ENCODE measurements around the gene PROCR.
"Not testable (repeated sequence)": the region's sequence is repeated elsewhere in the genome, so short reads cannot be mapped to it uniquely, and the experiment has no call there.

The PROCR gene

GRCh38 chr20:35171753-35172433 is at the start of gene PROCR:
Gene PROCR (plus strand): TSS chr20:35172072. CDS start chr20:35172155, 83 bp downstream.
- no peak for DNase-seq

- no peak for DNase-seq
Measured at GRCh38 chr20:35122756-35123405, 49.0 kb upstream of the PROCR start.

DNA sequence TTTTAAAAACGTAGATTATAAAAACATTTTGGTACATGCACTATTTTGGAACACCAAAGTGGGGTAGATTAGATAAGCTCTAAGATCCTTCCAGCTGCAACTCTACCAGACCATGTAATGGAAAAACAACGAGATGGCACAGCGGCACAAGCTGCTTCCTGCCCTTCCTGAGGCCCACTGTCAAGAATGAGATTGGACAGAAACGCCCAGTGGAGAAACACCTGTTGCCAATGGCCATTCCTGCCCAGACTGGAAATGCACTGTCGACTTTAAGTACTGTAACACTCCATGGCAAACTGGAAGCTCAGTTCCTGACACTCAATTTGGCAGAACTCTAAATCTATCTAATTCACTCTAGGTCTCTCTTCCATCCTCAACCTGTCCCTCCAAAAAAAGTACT is 46.1 kb upstream of the PROCR start:
- no peak for DNase-seq

- DNase-seq: no peak
Measured at GRCh38 chr20:35129647-35130069, 42.2 kb upstream of the PROCR start.

- no peak for DNase-seq
Measured at GRCh38 chr20:35131934-35132333, 39.9 kb upstream of the PROCR start.

- DNase-seq: no peak
Measured at GRCh38 chr20:35133031-35133430, 38.8 kb upstream of the PROCR start.

DNA sequence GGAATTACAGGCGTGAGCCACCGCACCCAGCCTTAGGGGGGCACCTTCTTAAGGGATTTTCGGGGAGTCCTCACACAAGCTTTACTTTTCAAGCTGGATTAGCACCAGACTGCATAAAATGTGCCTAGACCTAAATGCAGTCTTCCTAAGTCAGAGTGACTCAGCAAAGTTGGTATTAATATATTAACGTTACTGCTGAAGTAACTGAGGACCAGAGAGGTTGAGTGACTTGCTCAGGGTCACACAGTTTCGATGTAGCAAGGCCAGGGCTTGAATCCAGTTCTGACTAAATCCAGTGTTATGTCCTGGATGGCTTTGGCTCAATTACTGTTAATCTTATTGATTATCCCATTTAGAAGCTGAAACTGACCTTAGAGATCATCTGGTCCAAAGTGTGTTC is 38.1 kb upstream of the PROCR start:
- no peak for DNase-seq

- DNase-seq: no peak
Measured at GRCh38 chr20:35134472-35134871, 37.4 kb upstream of the PROCR start.

- no peak for DNase-seq
Measured at GRCh38 chr20:35134880-35135279, 37.0 kb upstream of the PROCR start.

DNA sequence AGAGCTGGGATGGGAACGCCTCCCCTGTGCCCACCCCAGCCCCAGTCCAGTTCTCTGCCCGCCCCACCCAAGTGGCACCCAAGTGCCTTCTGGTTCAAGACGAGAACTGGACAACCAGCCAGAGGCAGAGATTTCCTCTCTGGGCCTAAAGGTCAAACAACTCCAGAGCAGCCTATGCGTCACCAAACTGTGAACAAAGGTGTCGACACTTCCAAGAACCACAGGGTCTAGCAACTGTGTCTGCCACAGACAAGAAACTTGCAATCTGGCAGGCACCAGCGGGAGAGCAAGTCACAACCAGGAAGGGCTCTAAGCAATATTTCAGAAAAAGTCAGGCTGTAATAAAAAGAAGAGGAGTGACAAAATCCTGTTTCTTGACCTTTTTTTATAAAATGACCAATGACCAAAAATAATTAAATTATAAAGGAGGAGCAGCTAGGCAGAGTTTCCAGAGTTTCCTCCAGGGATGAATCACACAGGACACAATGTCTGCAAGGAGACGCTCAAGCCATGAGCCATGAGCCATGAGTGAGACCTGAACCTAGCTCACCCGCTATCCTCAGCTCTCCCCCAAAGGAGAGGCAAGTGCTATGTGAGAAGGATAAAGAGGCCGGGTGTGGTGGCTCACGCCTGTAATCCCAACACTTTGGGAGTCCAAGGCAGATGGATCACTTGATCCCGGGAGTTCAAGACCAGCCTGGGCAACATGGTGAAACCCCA is 35.8 kb upstream of the PROCR start:
- no peak for DNase-seq

- no peak for DNase-seq
Measured at GRCh38 chr20:35144694-35145093, 27.2 kb upstream of the PROCR start.

- peak; percentile 74 to 83 for DNase-seq
Measured at GRCh38 chr20:35145141-35145564, 26.7 kb upstream of the PROCR start.

- DNase-seq: no peak
Measured at GRCh38 chr20:35146299-35146919, 25.5 kb upstream of the PROCR start.

DNA sequence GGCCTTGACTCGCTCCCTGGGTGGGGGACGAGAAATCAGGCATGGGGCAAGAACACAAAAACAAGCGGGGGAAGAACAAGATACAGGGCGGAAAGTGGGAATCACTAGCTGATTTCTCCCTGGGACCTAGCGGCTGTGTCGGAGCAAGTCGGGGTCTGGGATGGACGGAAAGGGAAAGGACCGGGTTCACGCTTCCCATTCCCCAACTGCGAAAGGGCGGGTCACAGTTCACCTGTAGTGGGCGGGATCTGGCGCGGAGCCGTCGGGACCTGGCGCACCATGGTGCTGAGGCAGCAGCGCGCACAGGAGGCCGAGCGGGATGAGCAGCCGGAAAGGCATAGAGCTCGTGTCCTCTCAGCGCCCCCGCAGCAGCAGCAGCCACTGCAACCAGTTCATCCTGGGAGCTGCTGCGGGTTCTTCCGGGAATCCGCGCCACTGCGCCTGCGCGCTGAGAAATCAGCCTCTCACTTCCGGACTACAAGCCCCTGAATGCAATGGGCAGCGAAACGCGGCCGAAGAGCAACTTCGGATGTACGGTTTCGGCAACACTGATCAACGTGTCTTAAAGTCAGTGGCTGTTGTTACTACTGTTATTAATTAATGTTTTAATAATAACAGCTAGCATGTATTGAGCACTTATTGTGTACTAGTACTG is 24.8 kb upstream of the PROCR start, which contains the start of gene EDEM2:
Gene EDEM2 (minus strand): TSS at position 417 of the 655 bp plus-strand sequence. CDS start 78 bp downstream, at position 339.
- DNase-seq: peak; percentile 88 to 93

DNA sequence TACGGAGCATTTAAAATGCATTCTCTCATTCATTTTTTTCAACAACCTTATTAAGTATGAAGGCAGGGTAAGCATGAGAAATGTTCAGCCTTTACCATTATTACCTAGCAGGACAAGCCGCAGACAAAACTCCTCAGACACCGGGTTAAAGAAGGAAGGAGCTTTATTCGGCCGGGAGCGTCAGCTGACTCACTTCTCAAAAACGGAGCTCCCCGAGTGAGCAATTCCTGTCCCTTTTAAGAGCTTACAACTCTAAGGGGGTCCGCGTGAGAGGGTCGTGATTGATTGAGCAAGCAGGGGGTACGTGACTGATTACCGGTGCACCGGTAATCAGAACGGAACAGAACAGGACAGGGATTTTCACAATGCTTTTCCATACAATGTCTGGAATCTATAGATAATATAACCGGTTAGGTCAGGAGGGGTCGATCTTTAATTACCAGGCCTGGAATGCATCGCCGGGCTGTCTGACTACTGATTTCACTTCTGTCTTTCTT is 24.2 kb upstream of the PROCR start:
- DNase-seq: not testable (repeated sequence)

- DNase-seq: no peak
Measured at GRCh38 chr20:35150846-35151579, 20.9 kb upstream of the PROCR start.

- DNase-seq: no peak
Measured at GRCh38 chr20:35151736-35152135, 20.1 kb upstream of the PROCR start.

GRCh38 chr20:35155936-35156335 is 15.9 kb upstream of the PROCR start:
- no peak for DNase-seq

DNA sequence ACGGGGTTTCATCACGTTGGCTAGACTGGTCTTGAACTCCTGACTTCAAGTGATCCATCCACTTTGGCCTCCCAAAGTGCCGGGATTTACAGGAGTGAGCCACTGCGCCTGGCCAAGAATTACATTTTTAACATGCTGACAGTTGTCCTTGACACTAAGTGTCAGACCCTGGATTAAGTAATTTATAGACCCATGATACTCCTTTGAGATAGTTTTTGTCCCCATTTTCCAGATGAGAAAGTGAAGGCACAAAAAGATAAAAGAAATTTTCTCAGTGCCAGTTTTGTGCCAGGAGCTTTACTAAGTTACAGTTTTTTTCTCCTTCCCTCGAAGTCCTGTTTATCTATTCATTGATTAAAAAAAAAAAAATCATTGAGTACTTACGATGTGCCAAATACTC is 14.9 kb upstream of the PROCR start:
- no peak for DNase-seq

- DNase-seq: not testable (repeated sequence)
Measured at GRCh38 chr20:35160341-35160740, 11.5 kb upstream of the PROCR start.

DNA sequence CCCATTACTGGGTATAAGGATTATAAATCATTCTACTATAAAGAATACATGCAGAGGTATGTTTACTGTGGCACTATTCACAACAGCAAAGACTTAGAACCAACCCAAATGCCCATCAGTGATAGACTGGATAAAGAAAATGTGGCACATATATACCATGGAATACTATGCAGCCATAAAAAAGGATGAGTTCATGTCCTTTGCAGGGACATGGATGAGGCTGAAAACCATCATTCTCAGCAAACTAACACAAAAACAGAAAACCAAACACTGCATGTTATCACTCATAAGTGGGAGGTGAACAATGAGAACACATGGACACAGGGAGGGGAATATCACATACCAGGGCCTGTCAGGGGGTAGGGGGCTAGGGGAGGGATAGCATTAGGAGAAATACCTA is 7.3 kb upstream of the PROCR start:
- DNase-seq: not testable (repeated sequence)

Measured in NCI-H2081 (cell line).